Neural progenitor cell (in vitro differentiated cells): ENCODE measurements around the gene PLCZ1. TPM values are rescaled to one million over a fixed set of nuclear protein-coding genes. Genes with fewer than 3 reads are reported as not detected.
"Not testable (repeated sequence)": the region's sequence is repeated elsewhere in the genome, so short reads cannot be mapped to it uniquely, and the experiment has no call there.

Experiments used
- DNase-seq: peaks from one replicate; pipeline ENCODE4 v3.0.0-alpha.2; 2016; ENCODE audit warnings: low spot score
- H2AFZ ChIP-seq: fragments of 200-600 bp; sonication (generic); replicated peaks from 2 replicates; pipeline ENCODE4 v1.6.1; 2016; ENCODE audit warnings: antibody characterized with exemption
- H3F3A ChIP-seq: fragments of 200-600 bp; sonication (generic); 2 replicates; pipeline ENCODE4 v1.6.1; 2016; ENCODE audit warnings: antibody characterized with exemption, low read depth
- H3K27ac ChIP-seq: fragments of 200-600 bp; sonication (generic); 2 replicates; pipeline ENCODE4 v1.5.1; 2016; ENCODE audit warnings: mild to moderate bottlenecking
- H3K27me3 ChIP-seq: fragments of 200-600 bp; sonication (generic); 2 replicates; pipeline ENCODE4 v1.6.1; 2016; ENCODE audit warnings: mild to moderate bottlenecking, moderate library complexity
- H3K36me3 ChIP-seq: fragments of 200-600 bp; sonication (generic); 2 replicates; pipeline ENCODE4 v1.5.1; 2016
- H3K4me1 ChIP-seq: fragments of 200-600 bp; sonication (generic); 2 replicates; pipeline ENCODE4 v1.6.1; 2016; ENCODE audit warnings: mixed run types
- H3K4me2 ChIP-seq: fragments of 200-600 bp; sonication (generic); 2 replicates; pipeline ENCODE4 v1.6.1; 2016
- H3K4me3 ChIP-seq: fragments of 200-600 bp; sonication (generic); 2 replicates; pipeline ENCODE4 v1.5.1; 2016
- H3K79me2 ChIP-seq: fragments of 200-600 bp; sonication (generic); 2 replicates; pipeline ENCODE4 v1.6.1; 2016; ENCODE audit warnings: low read depth
- H3K9ac ChIP-seq: fragments of 200-600 bp; sonication (generic); 2 replicates; pipeline ENCODE4 v1.6.1; 2016
- H3K9me3 ChIP-seq: fragments of 200-600 bp; sonication (generic); 2 replicates; pipeline ENCODE4 v1.5.1; 2016; ENCODE audit warnings: low read depth
- H4K20me1 ChIP-seq: fragments of 200-600 bp; sonication (generic); 2 replicates; pipeline ENCODE4 v1.6.1; 2016; ENCODE audit warnings: low read depth
- H3K27ac Mint-ChIP-seq: 3 replicates; pipeline ENCODE4 v1.8.0; 2021; ENCODE audit warnings: mixed read lengths
- H3K27me3 Mint-ChIP-seq: 2 replicates; pipeline ENCODE4 v1.8.0; 2022; ENCODE audit warnings: low read depth, mild to moderate bottlenecking, inconsistent platforms, moderate library complexity, mixed read lengths; ENCODE audit not compliant: insufficient read depth
- H3K36me3 Mint-ChIP-seq: 3 replicates; pipeline ENCODE4 v1.8.0; 2021; ENCODE audit warnings: mixed read lengths
- H3K4me1 Mint-ChIP-seq: 3 replicates; pipeline ENCODE4 v1.8.0; 2021; ENCODE audit warnings: mixed read lengths
- H3K4me3 Mint-ChIP-seq: 3 replicates; pipeline ENCODE4 v1.8.0; 2021; ENCODE audit warnings: mild to moderate bottlenecking, moderate library complexity, mixed read lengths
- H3K9me3 Mint-ChIP-seq: 3 replicates; pipeline ENCODE4 v1.8.0; 2020; ENCODE audit warnings: mixed read lengths
- CTCF ChIP-seq: fragments of 200-600 bp; sonication (generic); IDR thresholded peaks from 2 replicates; pipeline ENCODE4 v1.5.1; 2017; ENCODE audit warnings: antibody characterized with exemption, mild to moderate bottlenecking
- EZH2 ChIP-seq: fragments of 200-600 bp; sonication (generic); IDR thresholded peaks from 2 replicates; pipeline ENCODE4 v1.6.1; 2017; ENCODE audit warnings: antibody characterized with exemption, mild to moderate bottlenecking, moderate library complexity
- EZH2phosphoT487 ChIP-seq: fragments of 200-600 bp; sonication (generic); IDR thresholded peaks from 2 replicates; pipeline ENCODE4 v1.6.1; 2017; ENCODE audit warnings: antibody characterized with exemption
- total RNA-seq: library from RNA; depleted of rRNA; stranded (reverse); fragments of >200 nt; gene quantifications from 2 replicates; pipeline ENCODE4 v1.2.3, GENCODE V29; 2015; ENCODE audit warnings: low replicate concordance

The PLCZ1 gene
- not detected in 2 replicates for total RNA-seq

- peaks cover 29% of the 10 kb centered on the region for H3K9me3 Mint-ChIP-seq
- no peak within 1 kb of the TSS for H3K9ac ChIP-seq
Measured at GRCh38 chr12:18737819-18738218, at the start of gene PLCZ1, which contains the start of gene CAPZA3. Gene PLCZ1, minus strand, starts transcription at chr12:18738012. Its CDS starts 641 bp downstream, at chr12:18737371. Gene CAPZA3, plus strand, starts transcription at chr12:18738119. Its CDS starts 150 bp downstream, at chr12:18738269.

GRCh38 chr12:18785465-18785864 is 47.7 kb upstream of the PLCZ1 start:
- not testable (repeated sequence) for H3K4me3 ChIP-seq, H3K36me3 ChIP-seq, DNase-seq, H2AFZ ChIP-seq, H3K27ac Mint-ChIP-seq, H3K9ac ChIP-seq, H3K9me3 ChIP-seq, H3K4me2 ChIP-seq, H3K4me3 Mint-ChIP-seq, H3K36me3 Mint-ChIP-seq, H3K27ac ChIP-seq, H3K79me2 ChIP-seq, H3K27me3 ChIP-seq, H3K4me1 ChIP-seq, H4K20me1 ChIP-seq, H3K4me1 Mint-ChIP-seq, H3K27me3 Mint-ChIP-seq, H3F3A ChIP-seq
- H3K9me3 Mint-ChIP-seq: peaks cover 30% of the 10 kb centered on the region

More at GRCh38 chr12:18737819-18738218, at the start of gene PLCZ1, which contains the start of gene CAPZA3:
- no peaks in the 10 kb centered on the region for H3K79me2 ChIP-seq
- H4K20me1 ChIP-seq: no peaks in the 10 kb centered on the region
- no peaks in the 10 kb centered on the region for H3K4me1 ChIP-seq
- no peak within 1 kb of the TSS for H3K4me3 ChIP-seq
- H2AFZ ChIP-seq: no peak within 1 kb of the TSS
- no peaks in the 10 kb centered on the region for H3F3A ChIP-seq
- peaks cover 17% of the 10 kb centered on the region for H3K9me3 ChIP-seq
- Mint-ChIP-seq H3K4me3 (no peak within 1 kb of the TSS), H3K4me1 (no peaks in the 10 kb centered on the region), H3K27ac (no peak within 1 kb of the TSS), H3K27me3 (no peaks in the 10 kb centered on the region), H3K36me3 (no peaks in the 10 kb centered on the region)
- H3K27ac ChIP-seq: no peak within 1 kb of the TSS
- H3K27me3 ChIP-seq: no peaks in the 10 kb centered on the region
- no peak within 1 kb of the TSS for H3K4me2 ChIP-seq
- no peaks in the 10 kb centered on the region for H3K36me3 ChIP-seq
- DNase-seq: no peak
- TF ChIP-seq EZH2 (no peak), EZH2phosphoT487 (no peak), CTCF (no peak)

- H4K20me1 ChIP-seq: no peaks in the 10 kb centered on the region
- H2AFZ ChIP-seq: no peak overlapping the region
- H3K4me2 ChIP-seq: no peak overlapping the region
- Mint-ChIP-seq H3K9me3 (peaks cover 44% of the 10 kb centered on the region), H3K4me3 (no peak overlapping the region), H3K27me3 (peaks cover 2% of the 10 kb centered on the region), H3K4me1 (no peaks in the 10 kb centered on the region), H3K36me3 (peaks cover 6% of the 10 kb centered on the region), H3K27ac (no peak overlapping the region)
- H3K4me3 ChIP-seq: no peak overlapping the region
- no peaks in the 10 kb centered on the region for H3K36me3 ChIP-seq
- TF ChIP-seq CTCF (no peak), EZH2 (no peak), EZH2phosphoT487 (no peak)
- no peaks in the 10 kb centered on the region for H3F3A ChIP-seq
- DNase-seq: no peak
- H3K9ac ChIP-seq: no peak overlapping the region
- peaks cover 9% of the 10 kb centered on the region for H3K9me3 ChIP-seq
- H3K79me2 ChIP-seq: no peaks in the 10 kb centered on the region
- no peak overlapping the region for H3K27ac ChIP-seq
- no peaks in the 10 kb centered on the region for H3K27me3 ChIP-seq
- H3K4me1 ChIP-seq: no peaks in the 10 kb centered on the region
Measured at GRCh38 chr12:18782827-18783226, 45.0 kb upstream of the PLCZ1 start.

- not testable (repeated sequence) for H3K36me3 ChIP-seq, H3K9ac ChIP-seq, H3K27ac Mint-ChIP-seq, H2AFZ ChIP-seq, H3K4me1 Mint-ChIP-seq, H3K79me2 ChIP-seq, H3K27me3 Mint-ChIP-seq, H3K4me1 ChIP-seq, H3K27me3 ChIP-seq, H3K4me3 Mint-ChIP-seq, H3K36me3 Mint-ChIP-seq, H4K20me1 ChIP-seq, H3K4me3 ChIP-seq, H3K4me2 ChIP-seq, DNase-seq, H3K27ac ChIP-seq, H3F3A ChIP-seq
- peaks cover 12% of the 10 kb centered on the region for H3K9me3 ChIP-seq
- peaks cover 53% of the 10 kb centered on the region for H3K9me3 Mint-ChIP-seq
Measured at GRCh38 chr12:18766479-18766878, 28.7 kb upstream of the PLCZ1 start.
